Body of pancreas (tissue), 4 donors: ENCODE data around the gene ATAD3C. TPM values are rescaled to one million over a fixed set of nuclear protein-coding genes. Genes with fewer than 3 reads are reported as not detected.
"Not testable (repeated sequence)": the region's sequence is repeated elsewhere in the genome, so short reads cannot be mapped to it uniquely, and the experiment has no call there.

Experiments
- ATAC-seq: fragments of 150-250 bp; one replicate; pipeline ENCODE4 v1.9.1; 2016
- DNase-seq, 4 donors: peaks; one replicate each; pipeline ENCODE4 v3.0.0-alpha.2; 2019
- H3K27ac ChIP-seq, 4 donors: fragments of 200-600 bp; sonication (generic); 1 replicate in 3 of 4; 2 replicates in 1 of 4; pipeline versions ENCODE4 v1.5.1 to v1.6.1; 2016 to 2019; ENCODE audit warnings: mild to moderate bottlenecking in 1 of 4, mixed read lengths in 1 of 4, moderate library complexity in 1 of 4
- H3K27me3 ChIP-seq, 2 donors: fragments of 200-600 bp; sonication (generic); one replicate each; pipeline ENCODE4 v1.6.0; 2016; ENCODE audit warnings: mild to moderate bottlenecking in 1 of 2
- H3K36me3 ChIP-seq, 2 donors: fragments of 200-600 bp; sonication (generic); replicated peaks in 1 of 2; 2 replicates each; pipeline ENCODE4 v1.5.1; 2016; ENCODE audit warnings: low read depth in 2 of 2; ENCODE audit not compliant: insufficient read depth in 1 of 2
- H3K4me1 ChIP-seq: fragments of 200-600 bp; sonication (generic); one replicate; pipeline ENCODE4 v1.6.0; 2016
- H3K4me3 ChIP-seq, 2 donors: fragments of 200-600 bp; sonication (generic); 1 replicate in 1 of 2; 2 replicates in 1 of 2; pipeline ENCODE4 v1.5.1; 2016 to 2019
- H3K9me3 ChIP-seq, 3 donors: fragments of 200-600 bp; sonication (generic); 1 replicate in 2 of 3; 2 replicates in 1 of 3; pipeline ENCODE4 v1.5.1; 2016
- POLR2A ChIP-seq, 3 donors: fragments of 450-650 bp; IDR thresholded peaks; one replicate each; pipeline ENCODE4 v1.6.1; 2016; ENCODE audit warnings: antibody characterized with exemption in 3 of 3, mild to moderate bottlenecking in 2 of 3
- WGBS, 2 donors: methylation state at CpG; one replicate each; pipeline ENCODE4 v1.1.5; 2017; 5-methylcytosine and 5-hydroxymethylcytosine counted together
- intact Hi-C: fragments of 100-400 bp; cut with DNase I; formaldehyde crosslinking; loops from one replicate; pipeline ENCODE4 v1.15.1; 2023
- total RNA-seq, 2 donors: library from RNA; depleted of rRNA; stranded (reverse); fragments of >200 nt; gene quantifications; one replicate each; pipeline ENCODE4 v1.1.0, GENCODE V29; 2016
- TF ChIP-seq, protein P1 (sequence below), 7 experiments: fragments of 450-650 bp in 4 of 7; fragments of 200-600 bp in 3 of 7; sonication (generic) in 3 of 7; IDR thresholded peaks; one replicate each; pipeline ENCODE4 v1.5.1; 2016 to 2019; ENCODE audit warnings: antibody characterized with exemption in 7 of 7

Gene ATAD3C
- total RNA-seq, 2 donors from 2014 or later: 1.6 to 2.3 TPM

DNA sequence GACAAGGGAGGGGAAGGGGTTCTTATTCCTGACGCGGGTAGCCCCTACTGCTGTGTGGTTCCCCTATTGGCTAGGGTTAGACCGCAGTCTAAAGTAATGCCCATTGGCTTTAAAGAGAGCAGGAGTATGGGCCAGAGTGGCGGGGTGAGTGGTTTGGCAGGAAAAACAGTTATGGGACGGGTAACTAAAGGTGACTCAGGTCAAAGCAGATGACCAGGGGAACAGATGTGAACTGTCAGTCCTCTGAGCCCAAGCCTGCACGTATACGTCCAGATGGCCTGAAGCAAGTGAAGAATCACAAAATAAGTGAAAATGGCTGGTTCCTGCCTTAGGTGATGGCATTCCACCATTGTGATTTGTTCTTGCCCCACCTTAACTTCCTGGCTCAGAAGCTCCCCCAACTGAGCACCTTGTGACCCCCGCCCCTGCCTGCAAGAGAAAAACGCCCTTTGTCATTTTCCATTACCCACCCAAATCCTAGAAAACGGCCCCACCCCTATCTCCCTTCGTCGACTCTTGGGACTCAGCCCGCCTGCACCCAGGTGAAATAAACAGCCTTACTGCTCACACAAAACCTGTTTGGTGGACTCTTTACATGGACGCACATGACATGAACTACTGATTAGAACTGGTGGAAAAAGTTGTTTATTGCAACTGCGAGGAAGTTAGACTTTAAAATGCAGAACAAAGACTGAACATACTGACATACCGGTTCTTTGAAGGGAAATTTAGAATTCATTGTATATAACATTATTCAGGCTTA lies 21.3 kb downstream of the ATAD3C start:
- Histone ChIP-seq H3K27me3 (no peaks in the 10 kb centered on the region), H3K36me3 (no peaks in the 10 kb centered on the region), H3K4me1 (peaks cover 24% of the 10 kb centered on the region), H3K9me3 (no peaks in the 10 kb centered on the region), H3K4me3 (peak overlapping the region; percentile 48 to 86), H3K27ac (peak overlapping the region; percentile 72 to 93 (median 84))
- peak; percentile 19 for ATAC-seq
- TF ChIP-seq, protein P1, sequence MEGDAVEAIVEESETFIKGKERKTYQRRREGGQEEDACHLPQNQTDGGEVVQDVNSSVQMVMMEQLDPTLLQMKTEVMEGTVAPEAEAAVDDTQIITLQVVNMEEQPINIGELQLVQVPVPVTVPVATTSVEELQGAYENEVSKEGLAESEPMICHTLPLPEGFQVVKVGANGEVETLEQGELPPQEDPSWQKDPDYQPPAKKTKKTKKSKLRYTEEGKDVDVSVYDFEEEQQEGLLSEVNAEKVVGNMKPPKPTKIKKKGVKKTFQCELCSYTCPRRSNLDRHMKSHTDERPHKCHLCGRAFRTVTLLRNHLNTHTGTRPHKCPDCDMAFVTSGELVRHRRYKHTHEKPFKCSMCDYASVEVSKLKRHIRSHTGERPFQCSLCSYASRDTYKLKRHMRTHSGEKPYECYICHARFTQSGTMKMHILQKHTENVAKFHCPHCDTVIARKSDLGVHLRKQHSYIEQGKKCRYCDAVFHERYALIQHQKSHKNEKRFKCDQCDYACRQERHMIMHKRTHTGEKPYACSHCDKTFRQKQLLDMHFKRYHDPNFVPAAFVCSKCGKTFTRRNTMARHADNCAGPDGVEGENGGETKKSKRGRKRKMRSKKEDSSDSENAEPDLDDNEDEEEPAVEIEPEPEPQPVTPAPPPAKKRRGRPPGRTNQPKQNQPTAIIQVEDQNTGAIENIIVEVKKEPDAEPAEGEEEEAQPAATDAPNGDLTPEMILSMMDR (IDR thresholded peaks at IDR 0.05): no peak
- TF ChIP-seq POLR2A (IDR thresholded peaks at IDR 0.05): no peak
- DNase-seq: peak; percentile 18 to 45 (median 26)
- 8 to 10% methylated on average over 16 of the region's 16 CpGs for WGBS, 2 donors
- intact Hi-C loops: no loop called here

DNA sequence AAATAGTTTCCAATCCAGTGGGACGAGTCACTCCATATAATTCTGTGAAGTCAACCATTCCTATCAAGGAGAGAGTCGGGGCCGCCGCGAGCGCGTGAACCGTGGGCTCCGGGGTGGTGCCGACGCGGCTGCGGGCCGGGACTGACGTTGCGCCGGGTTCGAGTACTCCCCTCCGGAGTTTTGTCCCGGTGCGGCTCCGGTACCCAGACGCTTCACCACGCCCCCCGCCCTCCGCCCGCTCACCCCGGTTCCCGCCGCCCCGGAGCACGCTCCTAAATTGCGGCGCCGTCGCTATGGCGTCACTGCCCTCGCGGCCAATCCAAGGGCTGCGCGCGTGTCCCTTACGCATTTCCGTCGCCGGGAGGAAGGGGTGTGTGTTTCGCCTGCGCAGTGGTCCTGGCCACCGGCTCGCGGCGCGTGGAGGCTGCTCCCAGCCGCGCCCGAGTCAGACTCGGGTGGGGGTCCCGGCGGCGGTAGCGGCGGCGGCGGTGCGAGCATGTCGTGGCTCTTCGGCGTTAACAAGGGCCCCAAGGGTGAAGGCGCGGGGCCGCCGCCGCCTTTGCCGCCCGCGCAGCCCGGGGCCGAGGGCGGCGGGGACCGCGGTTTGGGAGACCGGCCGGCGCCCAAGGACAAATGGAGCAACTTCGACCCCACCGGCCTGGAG lies 22.0 kb downstream of the ATAD3C start, which contains the start of gene ATAD3B:
Gene ATAD3B (plus strand): TSS at position 377 of the 664 bp plus-strand sequence. CDS start 120 bp downstream, at position 497.
- no peaks in the 10 kb centered on the region for H3K36me3 ChIP-seq
- peak within 1 kb of the TSS; percentile 48 to 86 for H3K4me3 ChIP-seq
- ATAC-seq (peak; percentile 96), DNase-seq (peak; percentile 89 to 94 (median 93))
- H3K4me1 ChIP-seq: peaks cover 24% of the 10 kb centered on the region
- H3K27ac ChIP-seq: peak within 1 kb of the TSS; percentile 72 to 93 (median 84)
- peak; percentile 13 to 56 (median 52) for TF ChIP-seq POLR2A (IDR thresholded peaks at IDR 0.05)
- TF ChIP-seq, protein P1 (IDR thresholded peaks at IDR 0.05): peak in 1 of 7 experiments; percentile 13
- WGBS, 2 donors: 0 to 1% methylated on average over 23 to 80 of the region's 87 CpGs
- no peaks in the 10 kb centered on the region for H3K9me3 ChIP-seq
- intact Hi-C loops: no loop called here
- H3K27me3 ChIP-seq: no peaks in the 10 kb centered on the region

DNA sequence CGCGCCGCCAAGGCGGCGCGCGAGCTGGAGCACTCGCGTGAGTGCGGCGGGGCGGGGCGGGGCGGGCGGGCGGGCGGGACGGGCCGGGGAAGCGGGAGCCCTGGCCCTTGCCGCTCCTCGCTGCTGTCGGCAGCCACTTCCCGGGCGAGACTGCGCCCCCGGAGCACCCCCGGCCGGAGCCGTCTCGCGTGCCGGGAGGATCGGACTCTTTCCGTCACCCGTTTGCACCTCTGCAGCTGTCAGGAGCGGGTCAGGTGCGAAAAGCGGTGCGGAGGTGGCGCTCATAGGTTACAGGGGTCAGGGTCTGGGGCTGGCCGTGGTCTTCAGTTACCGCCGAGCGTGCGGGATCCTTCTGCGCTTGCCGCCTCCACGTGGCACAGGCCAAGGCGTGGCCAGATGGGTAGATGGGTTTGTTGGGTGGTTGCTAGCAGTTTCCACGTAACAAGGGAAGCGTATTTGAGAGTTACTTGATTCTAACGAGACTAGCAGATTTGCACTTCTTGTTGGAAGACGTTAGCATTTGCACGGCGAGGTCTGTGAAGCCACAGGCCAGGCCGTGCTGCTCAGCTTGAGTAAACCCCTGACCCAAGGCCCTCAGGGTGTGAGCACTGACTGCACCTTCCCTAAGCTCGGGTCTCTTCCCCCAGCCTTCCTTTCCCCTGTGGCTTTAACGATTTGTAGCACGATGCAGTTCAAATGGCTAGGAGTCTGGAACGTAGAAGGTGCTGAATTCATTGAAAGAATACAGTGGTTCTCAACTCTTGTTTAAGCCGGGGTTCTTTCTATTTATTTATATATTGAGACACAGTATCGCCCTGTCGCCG lies 22.8 kb downstream of the ATAD3C start:
- Histone ChIP-seq H3K4me3 (peak overlapping the region in 1 of 2 donors; percentile 86), H3K4me1 (peaks cover 24% of the 10 kb centered on the region), H3K27ac (peak overlapping the region in 2 of 4 donors; percentile 89 to 93)
- DNase-seq, intact Hi-C loops, H3K9me3 ChIP-seq, H3K36me3 ChIP-seq, H3K27me3 ChIP-seq: not testable (repeated sequence)
- peak; percentile 23 for ATAC-seq
- WGBS, 2 donors: 6 to 12% methylated on average over 9 to 21 of the region's 65 CpGs

DNA sequence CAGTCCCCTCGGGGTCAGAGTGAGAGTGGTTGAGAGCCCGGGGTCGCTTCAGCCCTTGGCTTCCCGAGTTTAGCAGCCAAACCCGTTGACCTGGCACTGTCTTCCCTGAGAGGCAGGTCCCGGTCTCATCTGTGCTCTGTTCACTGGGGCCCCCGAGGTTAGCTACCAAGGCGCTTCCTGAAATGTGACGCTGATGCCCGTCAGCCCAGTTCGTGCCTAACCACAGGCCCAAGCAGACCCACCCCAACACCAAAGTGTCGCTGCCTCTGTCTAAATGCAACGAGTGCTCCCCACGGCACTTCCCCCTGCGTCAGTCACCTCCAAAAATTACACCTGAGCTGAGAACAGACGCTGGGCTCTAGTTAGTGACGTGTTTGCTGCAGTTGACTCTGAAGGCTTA lies 26.5 kb downstream of the ATAD3C start:
- DNase-seq, intact Hi-C loops, H3K9me3 ChIP-seq: not testable (repeated sequence)

DNA sequence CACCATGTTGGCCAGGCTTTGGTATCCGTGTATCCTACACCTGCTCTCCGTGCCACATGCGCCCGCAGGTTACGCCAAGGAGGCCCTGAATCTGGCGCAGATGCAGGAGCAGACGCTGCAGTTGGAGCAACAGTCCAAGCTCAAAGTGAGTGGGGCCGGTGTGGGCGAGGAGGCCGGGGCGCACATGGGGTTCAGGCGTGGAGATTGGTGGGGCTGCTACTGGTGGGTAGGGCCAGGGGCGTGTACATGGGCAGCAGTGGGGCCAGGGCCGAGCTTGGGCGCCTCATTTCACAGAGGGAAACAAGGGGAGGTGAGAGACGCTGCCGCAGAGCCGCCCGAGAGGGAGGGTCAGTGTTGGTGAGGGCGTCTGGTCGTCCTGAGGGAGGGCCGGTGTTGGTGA lies 27.7 kb downstream of the ATAD3C start:
- intact Hi-C loops: no loop called here
- DNase-seq (no peak), ATAC-seq (no peak)
- 93 to 94% methylated on average over 18 to 22 of the region's 22 CpGs for WGBS, 2 donors
- Histone ChIP-seq H3K27me3 (no peaks in the 10 kb centered on the region), H3K4me3 (no peak overlapping the region), H3K4me1 (peaks cover 16% of the 10 kb centered on the region), H3K27ac (no peak overlapping the region), H3K9me3 (no peaks in the 10 kb centered on the region), H3K36me3 (peaks cover 6 to 13% of the 10 kb centered on the region in 2 donors)
- no peak for TF ChIP-seq POLR2A (IDR thresholded peaks at IDR 0.05)
- TF ChIP-seq, protein P1 (IDR thresholded peaks at IDR 0.05): no peak

More for the DNA sequence above, 26.5 kb downstream of the ATAD3C start:
- Histone ChIP-seq H3K4me1 (peaks cover 17% of the 10 kb centered on the region), H3K36me3 (peaks cover 6 to 13% of the 10 kb centered on the region in 2 donors)
- not testable (repeated sequence) for H3K27ac ChIP-seq, H3K4me3 ChIP-seq, H3K27me3 ChIP-seq, ATAC-seq
- 72 to 95% methylated on average over 4 to 9 of the region's 17 CpGs for WGBS, 2 donors
